Left colon (tissue), 2 donors: Measurements from ENCODE around the gene CCDC27. TPM values are rescaled to one million over a fixed set of nuclear protein-coding genes. Genes with fewer than 3 reads are reported as not detected.
"Not testable (repeated sequence)": the region's sequence is repeated elsewhere in the genome, so short reads cannot be mapped to it uniquely, and the experiment has no call there.

ENCODE experiments used
- ATAC-seq: fragments of 200-7000 bp; cut with Tn5 transposase; one replicate; pipeline ENCODE4 v1.9.1; 2020; ENCODE audit warnings: mild to moderate bottlenecking, moderate library complexity
- DNase-seq, 2 donors: peaks; one replicate each; pipeline ENCODE4 v3.0.0-alpha.2; 2020
- intact Hi-C, 2 donors: fragments of 100-400 bp; cut with DNase I in 1 of 2; cut with micrococcal nuclease in 1 of 2; formaldehyde crosslinking; loops; one replicate each; pipeline versions ENCODE4 v1.11.2 to v1.14.0; 2022; cut with DNase I, micrococcal nuclease
- total RNA-seq, 2 donors: library from RNA; stranded (reverse); fragmentation: NEBNext Ultra II Directional; extraction: Animal tissue kit (Norgen Biotek cat#: 25700); gene quantifications; one replicate each; pipeline ENCODE4 v1.2.1, GENCODE V29; 2021
- donor health status: DM: no; HTN: no; CAD: no.
- donor health status: DM: yes; HTN: yes; CAD: no.

The CCDC27 gene
- total RNA-seq, 2 donors from 2014 or later, result not detected

DNA sequence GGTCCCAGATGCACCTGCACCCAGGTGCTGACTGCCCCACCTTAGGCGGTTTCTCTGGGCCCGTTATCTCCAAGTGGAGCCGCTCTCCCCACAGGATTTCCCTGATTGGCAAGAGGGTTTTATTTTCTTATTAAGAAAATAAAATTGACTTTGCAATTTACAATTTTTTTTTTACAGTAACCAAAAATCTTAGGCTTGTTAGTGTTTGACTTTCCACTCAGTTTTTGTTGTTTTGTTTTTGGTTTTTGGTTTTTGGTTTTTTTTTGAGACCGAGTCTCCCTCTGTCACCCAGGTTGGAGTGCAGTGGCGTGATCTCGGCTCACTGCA, 4.8 kb upstream of the CCDC27 start:
- intact Hi-C loops, result no loop called here
- ATAC-seq, result no peak

DNA sequence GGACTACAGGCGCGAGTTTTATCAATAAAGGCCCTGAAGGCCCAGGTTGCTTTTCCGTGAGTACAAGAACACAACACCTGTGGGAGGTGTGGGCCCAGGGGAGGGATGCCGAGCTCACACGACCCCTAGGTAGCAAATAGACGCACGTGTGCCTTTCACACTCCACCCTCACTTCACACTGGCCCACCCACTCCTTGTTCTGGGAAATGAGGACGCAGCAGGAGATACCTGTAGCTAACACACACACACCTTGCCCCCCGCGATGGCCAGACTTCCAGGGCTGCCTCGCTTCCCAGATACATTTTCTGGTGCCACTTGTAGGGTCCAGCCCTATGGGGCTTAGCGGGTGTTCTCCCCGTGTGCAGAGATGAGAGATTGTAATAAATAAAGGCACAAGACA, 4.3 kb upstream of the CCDC27 start:
- intact Hi-C loops, result no loop called here
- no peak for ATAC-seq
- no peak for DNase-seq

More for the DNA sequence above, 4.8 kb upstream of the CCDC27 start:
- DNase-seq, result no peak

DNA sequence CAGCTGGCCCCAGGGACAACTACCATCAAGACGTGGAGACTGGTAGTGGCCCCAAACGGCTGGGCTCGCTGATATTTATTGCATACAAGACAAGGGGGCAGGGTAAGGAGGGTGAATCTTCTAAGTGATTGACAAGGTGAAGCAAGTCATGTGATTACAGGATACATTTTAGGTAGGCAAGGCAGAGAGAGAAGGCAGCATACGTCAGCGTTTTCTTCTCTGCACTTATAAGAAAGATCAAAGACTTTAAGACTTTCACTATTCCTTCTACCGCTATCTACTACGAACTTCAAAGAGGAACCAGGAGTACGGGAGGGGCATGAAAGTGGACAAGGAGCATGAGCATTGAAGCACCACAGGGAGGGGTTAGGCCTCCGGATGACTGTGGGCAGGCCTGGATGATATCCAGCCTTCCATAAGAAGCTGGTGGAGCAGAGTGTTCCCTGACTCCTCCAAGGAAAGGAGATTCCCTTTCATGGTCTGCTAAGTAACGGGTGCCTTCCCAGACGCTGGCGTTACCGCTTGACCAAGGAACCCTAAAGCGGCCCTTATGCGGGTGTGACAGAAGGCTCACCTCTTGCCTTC, 3.8 kb upstream of the CCDC27 start:
- intact Hi-C loops, DNase-seq, ATAC-seq: not testable (repeated sequence)

DNA sequence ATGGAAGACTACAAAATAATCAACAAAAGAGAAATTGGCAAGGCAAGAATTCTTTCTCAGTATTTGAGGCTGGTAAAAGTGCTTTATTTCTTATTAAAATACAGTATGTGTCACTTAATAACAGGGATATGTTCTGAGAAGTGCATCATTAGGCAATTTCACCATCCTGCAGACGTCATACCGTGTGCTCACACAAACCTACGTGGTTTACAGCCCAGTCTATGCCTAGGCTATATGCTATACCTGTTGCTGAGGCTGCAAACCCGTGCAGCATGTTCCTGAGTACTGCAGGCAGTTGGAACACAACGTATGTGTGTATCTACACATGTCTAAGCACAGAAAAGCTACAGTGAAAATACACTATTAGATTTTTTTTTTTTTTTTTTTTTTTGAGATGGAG, 2.7 kb upstream of the CCDC27 start:
- intact Hi-C loops, result no loop called here
- ATAC-seq (no peak), DNase-seq (no peak)

DNA sequence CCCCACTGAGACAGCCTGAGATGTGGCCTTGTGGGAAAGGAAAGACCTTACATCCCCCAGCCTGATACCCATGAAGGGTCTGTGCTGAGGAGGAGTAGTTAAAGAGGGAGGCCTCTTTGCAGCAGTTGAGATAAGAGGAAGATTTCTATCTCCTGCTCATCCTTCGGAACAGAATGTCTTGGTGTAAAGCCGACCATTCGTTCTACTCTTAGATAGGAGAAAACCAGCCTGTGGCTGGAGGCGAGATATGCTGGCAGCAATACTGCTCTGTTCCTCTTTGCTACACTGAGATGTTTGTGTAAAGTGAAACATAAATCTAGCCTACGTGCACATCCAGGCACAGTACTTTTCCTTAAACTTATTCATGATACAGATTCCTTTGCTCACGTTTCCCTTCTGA, 1.5 kb upstream of the CCDC27 start:
- ATAC-seq (no peak), DNase-seq (no peak)
- intact Hi-C loops, result no loop called here

DNA sequence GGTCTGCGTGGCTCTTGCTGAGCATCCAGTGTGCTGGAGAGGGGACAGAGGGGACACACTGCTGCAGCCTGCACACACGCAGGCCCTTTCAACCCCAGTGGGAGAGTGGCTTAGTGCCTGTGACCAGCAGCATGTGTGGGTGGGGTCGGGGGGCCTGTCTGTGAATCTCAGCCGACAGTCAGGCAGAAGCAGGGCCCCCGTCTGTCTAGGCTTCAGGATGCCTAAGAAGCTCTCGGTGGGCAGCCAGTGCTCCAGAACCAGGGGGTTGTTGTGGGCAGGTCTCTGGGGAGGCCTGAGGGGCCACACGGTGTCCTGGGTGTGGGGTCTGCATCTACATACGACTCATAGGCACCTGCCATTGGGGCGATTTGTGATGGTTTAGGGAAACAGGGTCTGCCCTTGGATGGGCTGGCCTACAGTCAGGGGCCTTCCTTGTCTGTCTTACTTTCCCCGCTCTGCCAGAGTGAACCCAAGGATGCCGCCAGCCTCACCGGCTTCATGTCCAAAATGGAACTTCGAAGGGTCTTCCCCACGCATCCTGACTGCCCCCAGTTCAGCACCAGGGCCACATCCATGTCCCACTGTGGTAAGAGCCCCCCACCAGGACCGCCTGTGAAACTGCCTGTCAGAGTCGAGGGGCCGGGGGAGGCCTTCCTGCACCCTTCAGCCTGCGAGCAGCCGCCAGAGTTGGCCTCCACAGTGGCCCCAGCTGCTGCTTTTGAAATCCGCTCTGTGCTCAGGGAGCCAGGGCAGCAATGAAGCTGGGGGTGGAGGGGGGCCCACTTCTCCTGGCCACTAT, 1.6 kb downstream of the CCDC27 start:
- intact Hi-C loops, result no loop called here
- ATAC-seq (no peak), DNase-seq (no peak)

DNA sequence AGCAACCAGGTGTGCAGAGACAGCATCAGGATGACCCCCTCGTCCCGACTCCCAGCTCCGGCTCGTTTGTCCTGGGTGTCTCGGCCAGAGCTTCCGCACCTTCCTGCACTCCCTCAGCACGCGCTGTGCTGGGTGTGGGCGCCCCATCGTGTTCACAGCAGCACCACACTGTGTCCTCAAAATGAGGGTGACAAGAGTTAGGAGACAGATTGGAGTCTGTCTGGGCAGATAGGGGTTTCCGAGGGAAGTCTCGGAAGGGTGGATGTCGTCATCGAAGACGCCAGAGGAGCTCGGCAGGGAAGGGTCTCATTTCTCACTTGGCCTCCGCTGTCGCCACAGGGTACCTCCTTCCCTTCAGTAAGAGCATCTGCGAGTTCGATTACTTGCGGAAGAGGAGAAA, 4.1 kb downstream of the CCDC27 start:
- DNase-seq (no peak), ATAC-seq (no peak)
- intact Hi-C loops, result no loop called here

DNA sequence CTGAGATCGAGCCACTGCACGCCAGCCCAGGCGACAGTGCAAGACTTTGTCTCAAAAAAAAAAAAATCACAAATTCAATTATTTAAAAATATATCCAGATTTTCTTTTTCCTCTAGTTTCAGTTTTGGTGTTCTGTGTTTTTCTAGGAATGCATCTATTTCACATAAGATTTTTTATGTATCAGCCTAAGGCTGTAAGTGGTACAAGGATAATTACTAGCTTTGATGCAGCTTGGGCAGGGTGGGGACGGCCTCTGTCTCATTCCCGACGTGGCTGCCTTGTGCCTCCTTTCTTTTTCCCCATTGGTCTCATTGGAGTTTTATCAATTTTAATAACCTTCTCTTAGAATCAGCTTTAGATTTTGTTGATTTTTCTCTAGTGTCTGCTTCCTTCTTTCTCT, 6.9 kb downstream of the CCDC27 start:
- ATAC-seq (no peak), DNase-seq (no peak)
- intact Hi-C loops, result no loop called here

DNA sequence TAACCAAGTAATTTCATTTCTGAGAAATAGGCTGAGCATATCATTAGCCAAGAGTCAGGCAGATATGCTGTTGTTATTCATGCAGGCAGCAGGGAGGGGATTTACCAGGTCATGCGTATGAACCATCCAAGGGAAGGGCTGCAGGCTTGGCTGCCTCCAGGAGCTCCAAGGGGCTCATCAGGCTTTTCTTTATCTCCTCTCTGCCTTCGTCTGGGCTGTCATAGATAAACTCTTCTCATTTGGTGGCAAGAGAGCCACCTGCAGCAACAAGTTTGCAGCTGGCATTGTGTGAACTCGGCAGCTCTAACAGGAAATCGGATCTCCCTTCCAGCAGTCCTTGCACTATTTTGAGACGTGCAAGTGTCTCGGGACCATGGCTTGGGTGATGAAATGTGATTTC, 7.5 kb downstream of the CCDC27 start:
- intact Hi-C loops, result no loop called here
- no peak for ATAC-seq
- no peak for DNase-seq

DNA sequence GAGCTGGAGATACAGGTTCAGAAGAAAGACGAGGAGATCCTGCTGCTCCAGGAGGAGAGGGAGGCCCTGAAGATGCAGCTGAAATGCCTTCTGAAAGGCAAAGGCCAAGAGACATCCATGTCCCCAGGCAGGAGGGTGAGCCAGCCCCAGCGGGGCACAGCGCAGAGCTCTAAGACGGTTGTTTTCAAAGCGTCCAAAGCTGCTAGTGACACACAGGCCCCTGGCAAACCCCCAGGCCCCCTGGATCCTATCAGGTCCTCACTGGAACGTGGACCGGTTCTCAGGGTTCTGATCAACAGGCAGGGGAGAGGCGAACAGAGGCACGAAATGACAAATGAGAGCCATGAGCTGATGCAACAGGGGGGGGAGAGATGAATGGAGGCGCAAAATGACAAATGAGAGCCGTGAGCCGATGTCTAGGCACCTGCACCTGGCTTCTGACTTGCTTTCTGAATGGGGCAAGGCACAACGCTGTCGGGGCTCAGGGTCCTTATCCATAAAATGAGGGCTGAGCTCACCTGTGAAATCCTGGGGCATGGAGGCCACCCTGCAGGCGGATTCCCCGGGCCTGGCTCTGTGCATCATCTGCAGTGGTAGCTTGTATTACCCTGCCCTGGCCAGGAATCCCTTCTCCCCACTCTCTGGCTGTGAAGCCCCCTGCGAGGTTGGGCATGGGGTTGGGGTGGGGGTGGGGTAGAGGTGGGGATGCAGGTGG, 9.2 kb downstream of the CCDC27 start:
- intact Hi-C loops, result no loop called here
- no peak for ATAC-seq
- DNase-seq, result no peak

DNA sequence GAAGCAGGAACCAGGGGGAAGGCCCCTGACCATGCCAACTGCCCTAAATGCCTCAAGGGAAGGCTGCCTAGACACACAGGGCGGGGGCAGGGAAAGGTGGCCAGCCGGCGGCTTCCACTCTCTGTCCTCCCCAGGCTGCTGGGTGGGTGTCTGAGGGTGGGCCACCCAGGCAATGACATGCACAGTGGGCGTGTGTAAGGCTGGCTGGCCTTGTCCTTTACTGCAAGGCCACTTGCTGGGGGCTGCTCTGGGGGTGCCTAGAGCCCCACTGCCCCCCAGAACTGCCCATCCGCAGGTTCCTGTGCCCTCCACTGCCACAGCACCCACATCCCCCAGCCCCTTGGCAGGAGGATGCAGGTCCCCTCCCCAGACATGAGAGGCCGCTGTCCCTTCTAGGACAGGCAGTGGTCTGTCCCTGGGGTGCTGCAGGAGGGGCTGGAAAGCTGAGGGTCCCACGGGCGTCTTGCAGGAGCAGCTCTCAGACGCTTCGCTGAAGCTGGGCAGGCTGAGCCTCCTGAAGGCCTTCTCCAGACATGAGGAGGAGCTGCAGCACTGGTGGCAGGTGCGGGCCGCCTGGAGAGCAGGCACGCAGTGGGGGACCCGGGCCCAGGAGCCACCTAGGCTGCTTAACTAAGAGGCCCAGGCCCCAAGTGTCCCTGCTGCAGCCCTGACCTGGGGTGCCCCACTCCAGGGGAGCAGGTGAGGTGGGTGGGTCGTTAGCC, 10.1 kb downstream of the CCDC27 start:
- DNase-seq (no peak), ATAC-seq (no peak)
- intact Hi-C loops, result no loop called here

DNA sequence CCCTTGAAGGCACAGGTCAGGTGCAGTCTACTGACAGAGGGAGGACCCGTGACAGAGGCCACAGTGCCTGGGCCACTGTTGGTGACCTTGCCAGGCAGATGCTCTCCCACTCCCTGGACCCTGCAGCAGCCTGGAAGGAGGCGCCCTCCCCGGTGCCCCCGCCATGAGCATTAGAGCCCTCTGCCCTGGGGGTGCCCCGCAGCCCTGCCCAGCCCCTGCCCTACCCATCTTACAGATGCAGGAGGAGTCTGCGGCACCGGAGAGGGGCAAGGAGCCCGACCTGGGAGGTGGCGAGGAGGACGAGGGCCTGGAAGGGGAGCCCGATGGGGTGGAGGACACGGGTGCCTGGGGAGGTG, 10.6 kb downstream of the CCDC27 start:
- no peak for ATAC-seq
- intact Hi-C loops, result no loop called here
- DNase-seq, result no peak

DNA sequence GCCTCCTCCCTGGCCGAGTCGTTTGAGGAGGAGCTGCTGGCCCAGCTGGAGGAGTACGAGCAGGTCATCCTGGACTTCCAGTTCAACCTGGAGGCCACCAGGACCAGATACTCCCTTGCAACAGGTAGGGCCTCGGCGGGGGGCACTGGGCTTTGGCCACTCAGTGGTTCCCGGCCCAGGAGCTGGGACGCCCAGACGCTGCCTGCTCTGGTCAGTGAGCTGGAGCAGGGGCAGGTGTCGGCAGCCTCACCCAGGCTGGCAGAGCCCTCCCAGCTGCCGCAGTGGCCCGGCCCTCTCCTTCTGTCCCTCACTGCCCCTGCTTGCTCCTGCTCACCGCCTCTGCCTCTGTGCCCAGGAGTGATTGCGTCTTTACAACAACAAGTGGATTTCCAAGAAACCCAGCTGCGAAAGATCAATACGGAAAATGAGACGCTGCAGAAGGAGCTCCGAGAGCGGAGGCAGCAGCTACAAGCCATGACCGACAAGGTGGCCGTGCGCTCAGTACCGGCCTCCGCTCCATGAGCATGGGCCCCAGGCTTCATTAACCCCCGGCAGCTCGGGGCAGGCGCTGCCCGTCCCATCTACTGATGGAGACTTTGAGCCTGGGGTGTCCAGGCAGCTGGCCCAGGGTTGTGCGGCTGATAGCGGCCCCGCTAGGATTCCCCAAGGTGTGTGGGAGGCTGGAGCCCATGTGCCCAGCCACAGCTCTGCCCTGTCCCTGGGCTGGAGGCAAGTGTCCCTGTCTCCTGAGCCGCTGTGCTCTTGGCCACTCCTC, 11.3 kb downstream of the CCDC27 start:
- DNase-seq (no peak), ATAC-seq (no peak)
- intact Hi-C loops, result no loop called here

DNA sequence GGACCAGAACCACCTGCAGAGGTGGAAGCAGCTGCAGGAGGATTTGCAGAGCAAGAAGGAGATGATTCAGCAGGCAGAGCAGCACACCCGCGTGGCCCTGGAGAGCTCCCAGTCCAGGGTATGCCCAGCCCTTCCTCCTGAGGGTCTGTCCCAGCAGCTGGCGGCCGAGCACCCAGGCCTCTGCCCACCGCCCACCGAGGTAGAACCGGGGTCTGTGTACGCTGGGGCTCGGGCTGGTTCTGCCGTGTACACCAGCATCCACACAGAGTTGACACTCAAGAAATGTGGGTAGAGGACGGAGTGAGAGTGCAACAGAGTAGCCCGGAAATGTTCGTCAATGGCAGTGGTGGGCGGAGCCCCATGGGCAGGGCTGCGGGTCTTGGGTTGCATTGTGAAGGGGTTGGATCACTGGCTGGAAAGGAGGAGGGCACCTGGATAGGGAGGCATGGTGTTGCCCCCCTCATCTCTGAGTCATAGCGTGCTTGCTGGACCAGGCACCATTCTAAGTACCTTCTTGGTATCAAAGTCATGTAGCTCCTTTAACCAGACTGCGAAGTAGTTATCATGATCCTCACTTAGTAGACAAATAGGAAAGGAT, 15.2 kb downstream of the CCDC27 start:
- intact Hi-C loops, result no loop called here
- ATAC-seq, result no peak

DNA sequence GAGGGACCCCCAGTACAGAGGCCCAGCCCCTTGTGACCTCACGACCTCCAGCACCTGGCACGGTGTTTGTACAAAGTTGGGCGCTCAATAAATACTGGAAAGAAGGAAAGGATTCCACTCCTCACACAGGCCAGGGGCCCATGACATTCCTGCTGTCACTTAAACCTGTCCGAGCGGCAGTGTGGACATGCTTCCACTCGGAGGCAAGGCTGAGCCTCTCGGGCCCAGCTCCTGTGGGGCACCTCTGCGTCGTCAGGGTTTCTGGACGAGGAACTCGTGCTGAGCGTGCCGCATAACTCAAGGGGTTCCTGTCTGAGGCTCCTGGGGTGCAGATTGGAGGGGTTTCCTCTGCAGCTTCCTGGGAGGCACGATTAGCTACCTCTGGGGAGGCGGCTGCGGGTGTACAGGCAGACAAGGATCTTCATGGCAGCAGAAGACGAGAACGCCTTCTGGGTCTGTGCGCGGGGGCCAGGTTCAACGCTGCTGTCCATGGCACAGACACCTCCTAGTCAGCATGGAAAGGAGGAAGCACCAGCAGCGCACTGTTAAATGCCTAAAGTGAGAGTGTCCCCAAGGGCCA, 16.7 kb downstream of the CCDC27 start:
- intact Hi-C loops, result no loop called here
- no peak for DNase-seq
- ATAC-seq, result no peak

More for the DNA sequence above, 15.2 kb downstream of the CCDC27 start:
- no peak for DNase-seq

DNA sequence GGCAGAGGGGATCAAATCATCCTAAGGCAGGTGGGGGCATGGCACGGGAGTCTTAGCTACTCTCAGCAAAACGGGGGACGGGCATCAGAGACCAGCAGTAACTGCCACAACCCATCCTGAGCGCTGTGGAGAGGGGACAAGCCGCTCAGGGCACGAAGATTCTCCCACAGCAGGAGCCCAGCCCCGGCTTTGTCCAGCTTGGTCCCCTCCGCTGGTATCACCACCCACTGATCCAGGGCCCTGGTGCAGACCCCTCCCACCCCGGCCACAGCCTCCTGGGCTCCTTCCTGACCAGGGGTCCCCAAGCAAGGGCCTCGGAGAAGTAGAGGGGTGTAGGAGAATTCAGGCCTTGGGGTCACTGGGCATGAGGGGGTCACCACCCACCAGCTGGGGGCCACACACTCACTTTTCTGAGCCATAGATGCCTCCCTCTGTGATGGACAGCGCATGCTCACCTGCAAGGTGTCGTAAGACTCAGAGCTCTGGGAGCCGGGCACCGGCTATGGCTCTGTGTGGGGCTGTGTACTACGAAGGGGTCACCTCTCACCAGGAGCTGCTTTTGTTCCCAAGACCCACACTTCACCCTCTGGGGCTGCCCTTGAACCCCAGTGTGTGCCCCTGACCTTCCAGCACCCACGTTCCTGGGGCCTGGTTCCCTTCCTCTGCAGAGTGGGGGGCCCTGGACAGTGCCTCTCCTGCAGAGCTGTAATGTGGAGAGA, 18.0 kb downstream of the CCDC27 start:
- intact Hi-C loops, result no loop called here
- no peak for DNase-seq
- ATAC-seq, result no peak

DNA sequence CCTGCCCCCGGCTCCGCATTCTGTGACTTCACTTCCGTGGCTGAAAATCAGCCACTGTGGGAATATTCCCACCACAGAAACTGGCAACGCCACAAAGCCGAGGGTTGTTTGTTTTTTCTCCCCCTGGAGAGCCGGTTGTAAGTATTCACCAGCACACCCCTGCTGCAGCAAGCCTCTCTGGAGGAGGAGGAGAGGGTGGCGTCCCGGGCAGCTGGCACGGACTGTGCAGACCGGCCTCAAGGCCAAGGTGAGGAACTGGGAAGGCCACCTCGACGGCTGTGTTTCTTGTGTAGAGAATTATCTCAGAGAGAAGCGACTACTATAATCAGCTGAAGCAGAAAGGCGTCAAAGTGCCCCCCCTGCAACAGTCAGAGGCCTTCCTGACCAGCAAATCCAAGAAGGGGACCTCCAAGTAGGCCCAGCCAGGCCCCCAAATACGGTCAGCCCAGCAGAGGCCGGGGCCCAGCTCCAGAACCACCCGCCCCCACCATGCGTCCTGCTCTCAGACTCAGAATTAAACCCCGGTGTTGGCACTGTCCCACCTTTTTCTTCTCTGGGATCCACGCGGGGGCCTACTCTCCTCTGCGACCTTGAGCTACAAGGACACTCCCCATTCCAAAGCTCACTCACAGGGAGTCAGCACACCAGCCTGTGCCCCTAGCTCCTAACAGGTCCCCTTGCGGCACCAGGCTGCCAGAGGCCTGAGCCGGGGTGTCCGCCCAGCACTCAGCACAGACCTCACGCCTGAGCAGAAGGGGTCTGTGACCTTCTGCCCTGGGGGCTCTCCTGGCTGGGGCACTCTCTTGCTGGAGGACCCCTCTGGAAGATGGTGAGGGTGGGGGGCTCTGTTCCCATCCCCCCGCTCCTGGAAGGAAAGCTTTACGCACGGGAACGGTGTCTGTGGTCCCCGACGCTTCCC, 19.1 kb downstream of the CCDC27 start:
- DNase-seq (no peak), ATAC-seq (no peak)
- intact Hi-C loops, result no loop called here
